ENCODE results near the gene TBC1D4. TPM values are rescaled to one million over a fixed set of nuclear protein-coding genes. Genes with fewer than 3 reads are reported as not detected.
A peak's percentile ranks its signal among the peaks of the same experiment; 100 is the strongest.

The TBC1D4 gene
- total and polyA plus RNA-seq, 10 of the 15 experiments (the other 5 are each of a cell fraction or from before 2014, with no cell fraction given): 11.0 to 38.6 (median 25.5) TPM

- H3K9ac ChIP-seq (ENCODE audit: control insufficient read depth, insufficient read depth, low read length): no peak overlapping the region
- CTCF ChIA-PET: interaction anchor here (1.3 to 1.5 kb wide), 2 partner anchors 9 to 25 kb away, joined by 4 read pairs; partner anchors contain the start of gene COMMD6
- ATAC-seq (peak; percentile 93), DNase-seq (ENCODE audit: low read depth, low spot score) (peak; percentile 80), FAIRE-seq (peak; percentile 88)
- in situ Hi-C loops (cut with MboI) (no loop called here), intact Hi-C loops (cut with micrococcal nuclease; ENCODE audit: unreplicated experiment) (no loop called here)
- H3K4me3 ChIP-seq: no peak overlapping the region
- peaks cover 9% of the 10 kb centered on the region; the same call in 2 of the 3 replicates for H3K9me3 ChIP-seq (replicated peaks; ENCODE audit: control insufficient read depth, insufficient read depth, low read length)
- SMC1A ChIA-PET (ENCODE audit: uncharacterized antibody, unreplicated experiment): interaction anchor here (0.6 to 2.8 kb wide), 7 partner anchors 11 to 249 kb away, joined by 3 to 18 read pairs (median 6); no protein-coding TSS in a partner anchor
- H3K79me2 ChIP-seq (ENCODE audit: control insufficient read depth, insufficient read depth, low read length): no peaks in the 10 kb centered on the region
- RAD21 ChIA-PET (ENCODE audit: unreplicated experiment): interaction anchor here (0.8 to 2.3 kb wide), 4 partner anchors 15 to 30 kb away, joined by 3 to 7 read pairs (median 4); partner anchors contain the start of gene TBC1D4
- H2AFZ ChIP-seq (ENCODE audit: control insufficient read depth, low read depth, low read length): no peak overlapping the region
- POLR2A ChIA-PET: interaction anchor here (0.7 kb wide), 1 partner anchor 157 kb away, joined by 3 read pairs; no protein-coding TSS in a partner anchor
- H3K4me1 ChIP-seq (ENCODE audit: control insufficient read depth, insufficient read depth, low read length): peaks cover 40% of the 10 kb centered on the region
- WGBS (ENCODE audit: insufficient coverage, insufficient replicate concordance, low lambda C conversion rate, missing lambda C conversion rate): 22% methylated on average over 3 of the region's 3 CpGs
- no peak overlapping the region for H3K27ac ChIP-seq (ENCODE audit: control insufficient read depth, insufficient read depth)
- H4K20me1 ChIP-seq (ENCODE audit: control insufficient read depth, insufficient read depth): no peaks in the 10 kb centered on the region
- BruUV-seq (replicated peaks): no TSS peak
- no peaks in the 10 kb centered on the region for H3K27me3 ChIP-seq (replicated peaks in 1 of 2; ENCODE audit: control insufficient read depth in 2 of 2, insufficient read depth in 2 of 2, low read length in 1 of 2)
- peak overlapping the region; percentile 45 for H3K4me2 ChIP-seq (ENCODE audit: control insufficient read depth, insufficient read depth)
- no peaks in the 10 kb centered on the region for H3K36me3 ChIP-seq (ENCODE audit: control insufficient read depth in 2 of 2, insufficient read depth in 2 of 2, low read length in 1 of 2)
- TF ChIP-seq ZNF622 (IDR thresholded peaks at IDR 0.05) (no peak), PML (IDR thresholded peaks at IDR 0.05; ENCODE audit: low read length) (0 out of 2 replicates have a peak, but pooled peaks have one; percentile 34), RCOR1 (conservative IDR thresholded peaks at IDR 0.05; ENCODE audit: low read depth, low read length) (no peak), ETV6 (conservative IDR thresholded peaks at IDR 0.05 in 1 of 2, IDR thresholded peaks at IDR 0.05 in 1 of 2; ENCODE audit: borderline replicate concordance in 1 of 2, low read depth in 1 of 2) (peak in 1 of 2 experiments; percentile 72; a peak in 1 of 4 replicates), NFIC (IDR thresholded peaks at IDR 0.05; ENCODE audit: low read depth, low read length) (peak; percentile 80), EGR1 (IDR thresholded peaks at IDR 0.05; ENCODE audit: borderline replicate concordance in 1 of 2, low read depth in 2 of 2, low read length in 2 of 2) (no peak), MYB (IDR thresholded peaks at IDR 0.05; ENCODE audit: borderline replicate concordance, low read depth, low read length) (no peak), E4F1 (IDR thresholded peaks at IDR 0.05; ENCODE audit: borderline replicate concordance, partially characterized antibody) (no peak), JUNB (IDR thresholded peaks at IDR 0.05) (0 out of 2 replicates have a peak, but pooled peaks have one; percentile 15), EED (IDR thresholded peaks at IDR 0.05; ENCODE audit: low read depth) (0 out of 2 replicates have a peak, but pooled peaks have one; percentile 23), SUZ12 (IDR thresholded peaks at IDR 0.05; ENCODE audit: unreplicated experiment) (no peak), JUND (IDR thresholded peaks at IDR 0.05; ENCODE audit: low read depth, low read length) (no peak), LARP7 (IDR thresholded peaks at IDR 0.05) (no peak)
- TF ChIP-seq, protein P1, sequence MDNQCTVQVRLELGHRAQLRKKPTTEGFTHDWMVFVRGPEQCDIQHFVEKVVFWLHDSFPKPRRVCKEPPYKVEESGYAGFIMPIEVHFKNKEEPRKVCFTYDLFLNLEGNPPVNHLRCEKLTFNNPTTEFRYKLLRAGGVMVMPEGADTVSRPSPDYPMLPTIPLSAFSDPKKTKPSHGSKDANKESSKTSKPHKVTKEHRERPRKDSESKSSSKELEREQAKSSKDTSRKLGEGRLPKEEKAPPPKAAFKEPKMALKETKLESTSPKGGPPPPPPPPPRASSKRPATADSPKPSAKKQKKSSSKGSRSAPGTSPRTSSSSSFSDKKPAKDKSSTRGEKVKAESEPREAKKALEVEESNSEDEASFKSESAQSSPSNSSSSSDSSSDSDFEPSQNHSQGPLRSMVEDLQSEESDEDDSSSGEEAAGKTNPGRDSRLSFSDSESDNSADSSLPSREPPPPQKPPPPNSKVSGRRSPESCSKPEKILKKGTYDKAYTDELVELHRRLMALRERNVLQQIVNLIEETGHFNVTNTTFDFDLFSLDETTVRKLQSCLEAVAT (IDR thresholded peaks at IDR 0.05): no peak
- TF ChIP-seq, protein P2, sequence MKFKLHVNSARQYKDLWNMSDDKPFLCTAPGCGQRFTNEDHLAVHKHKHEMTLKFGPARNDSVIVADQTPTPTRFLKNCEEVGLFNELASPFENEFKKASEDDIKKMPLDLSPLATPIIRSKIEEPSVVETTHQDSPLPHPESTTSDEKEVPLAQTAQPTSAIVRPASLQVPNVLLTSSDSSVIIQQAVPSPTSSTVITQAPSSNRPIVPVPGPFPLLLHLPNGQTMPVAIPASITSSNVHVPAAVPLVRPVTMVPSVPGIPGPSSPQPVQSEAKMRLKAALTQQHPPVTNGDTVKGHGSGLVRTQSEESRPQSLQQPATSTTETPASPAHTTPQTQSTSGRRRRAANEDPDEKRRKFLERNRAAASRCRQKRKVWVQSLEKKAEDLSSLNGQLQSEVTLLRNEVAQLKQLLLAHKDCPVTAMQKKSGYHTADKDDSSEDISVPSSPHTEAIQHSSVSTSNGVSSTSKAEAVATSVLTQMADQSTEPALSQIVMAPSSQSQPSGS (IDR thresholded peaks at IDR 0.05; ENCODE audit: low read length): peak; percentile 68
- TF ChIP-seq, protein P3, sequence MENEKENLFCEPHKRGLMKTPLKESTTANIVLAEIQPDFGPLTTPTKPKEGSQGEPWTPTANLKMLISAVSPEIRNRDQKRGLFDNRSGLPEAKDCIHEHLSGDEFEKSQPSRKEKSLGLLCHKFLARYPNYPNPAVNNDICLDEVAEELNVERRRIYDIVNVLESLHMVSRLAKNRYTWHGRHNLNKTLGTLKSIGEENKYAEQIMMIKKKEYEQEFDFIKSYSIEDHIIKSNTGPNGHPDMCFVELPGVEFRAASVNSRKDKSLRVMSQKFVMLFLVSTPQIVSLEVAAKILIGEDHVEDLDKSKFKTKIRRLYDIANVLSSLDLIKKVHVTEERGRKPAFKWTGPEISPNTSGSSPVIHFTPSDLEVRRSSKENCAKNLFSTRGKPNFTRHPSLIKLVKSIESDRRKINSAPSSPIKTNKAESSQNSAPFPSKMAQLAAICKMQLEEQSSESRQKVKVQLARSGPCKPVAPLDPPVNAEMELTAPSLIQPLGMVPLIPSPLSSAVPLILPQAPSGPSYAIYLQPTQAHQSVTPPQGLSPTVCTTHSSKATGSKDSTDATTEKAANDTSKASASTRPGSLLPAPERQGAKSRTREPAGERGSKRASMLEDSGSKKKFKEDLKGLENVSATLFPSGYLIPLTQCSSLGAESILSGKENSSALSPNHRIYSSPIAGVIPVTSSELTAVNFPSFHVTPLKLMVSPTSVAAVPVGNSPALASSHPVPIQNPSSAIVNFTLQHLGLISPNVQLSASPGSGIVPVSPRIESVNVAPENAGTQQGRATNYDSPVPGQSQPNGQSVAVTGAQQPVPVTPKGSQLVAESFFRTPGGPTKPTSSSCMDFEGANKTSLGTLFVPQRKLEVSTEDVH (IDR thresholded peaks at IDR 0.05; ENCODE audit: low read depth, partially characterized antibody): no peak
These were observed 30.3 kb upstream of the TBC1D4 start for GRCh38 chr13:75512253-75512652.

Data from GM12878 (cell line).